ENCODE data around the gene SFSWAP.

SFSWAP gene

DNA sequence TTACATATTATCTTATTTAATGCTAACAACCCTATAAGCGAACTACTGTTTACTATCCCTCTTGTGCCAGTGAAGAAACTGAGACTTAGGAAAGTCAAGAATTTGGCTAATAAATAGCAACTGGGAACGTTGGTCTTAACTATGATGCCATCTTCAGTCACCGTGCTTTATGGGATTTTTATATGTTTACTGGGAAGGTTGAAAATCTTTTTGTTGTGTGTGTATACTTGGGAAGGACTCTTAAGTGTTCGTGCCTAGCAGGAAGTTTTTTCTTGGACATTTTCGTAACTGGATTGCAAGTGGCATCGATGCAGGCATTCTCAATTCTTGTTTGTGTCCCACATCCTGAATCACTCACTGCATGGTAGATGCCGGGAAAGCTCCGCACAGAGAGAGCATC lies 9.4 kb downstream of the SFSWAP start:
- TF ChIP-seq TAF1 (IDR thresholded peaks at IDR 0.05; ENCODE audit: low read depth) (no peak), NFIC (IDR thresholded peaks at IDR 0.05) (no peak), YY1 (IDR thresholded peaks at IDR 0.05; ENCODE audit: low read depth) (no peak), CREB1 (IDR thresholded peaks at IDR 0.05; ENCODE audit: low read depth) (no peak), EGR1 (IDR thresholded peaks at IDR 0.05) (no peak), EP300 (IDR thresholded peaks at IDR 0.05; ENCODE audit: borderline replicate concordance) (no peak), RAD21 (IDR thresholded peaks at IDR 0.05; ENCODE audit: low read depth) (no peak), TCF12 (IDR thresholded peaks at IDR 0.05; ENCODE audit: low read depth) (no peak), FOXM1 (IDR thresholded peaks at IDR 0.05; ENCODE audit: borderline replicate concordance, low read depth) (no peak), ZBTB7A (IDR thresholded peaks at IDR 0.05; ENCODE audit: low read depth) (no peak), CEBPB (IDR thresholded peaks at IDR 0.05) (no peak)
- TF ChIP-seq, protein P1, sequence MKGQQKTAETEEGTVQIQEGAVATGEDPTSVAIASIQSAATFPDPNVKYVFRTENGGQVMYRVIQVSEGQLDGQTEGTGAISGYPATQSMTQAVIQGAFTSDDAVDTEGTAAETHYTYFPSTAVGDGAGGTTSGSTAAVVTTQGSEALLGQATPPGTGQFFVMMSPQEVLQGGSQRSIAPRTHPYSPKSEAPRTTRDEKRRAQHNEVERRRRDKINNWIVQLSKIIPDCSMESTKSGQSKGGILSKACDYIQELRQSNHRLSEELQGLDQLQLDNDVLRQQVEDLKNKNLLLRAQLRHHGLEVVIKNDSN (IDR thresholded peaks at IDR 0.05): no peak
- TF ChIP-seq, protein P2, sequence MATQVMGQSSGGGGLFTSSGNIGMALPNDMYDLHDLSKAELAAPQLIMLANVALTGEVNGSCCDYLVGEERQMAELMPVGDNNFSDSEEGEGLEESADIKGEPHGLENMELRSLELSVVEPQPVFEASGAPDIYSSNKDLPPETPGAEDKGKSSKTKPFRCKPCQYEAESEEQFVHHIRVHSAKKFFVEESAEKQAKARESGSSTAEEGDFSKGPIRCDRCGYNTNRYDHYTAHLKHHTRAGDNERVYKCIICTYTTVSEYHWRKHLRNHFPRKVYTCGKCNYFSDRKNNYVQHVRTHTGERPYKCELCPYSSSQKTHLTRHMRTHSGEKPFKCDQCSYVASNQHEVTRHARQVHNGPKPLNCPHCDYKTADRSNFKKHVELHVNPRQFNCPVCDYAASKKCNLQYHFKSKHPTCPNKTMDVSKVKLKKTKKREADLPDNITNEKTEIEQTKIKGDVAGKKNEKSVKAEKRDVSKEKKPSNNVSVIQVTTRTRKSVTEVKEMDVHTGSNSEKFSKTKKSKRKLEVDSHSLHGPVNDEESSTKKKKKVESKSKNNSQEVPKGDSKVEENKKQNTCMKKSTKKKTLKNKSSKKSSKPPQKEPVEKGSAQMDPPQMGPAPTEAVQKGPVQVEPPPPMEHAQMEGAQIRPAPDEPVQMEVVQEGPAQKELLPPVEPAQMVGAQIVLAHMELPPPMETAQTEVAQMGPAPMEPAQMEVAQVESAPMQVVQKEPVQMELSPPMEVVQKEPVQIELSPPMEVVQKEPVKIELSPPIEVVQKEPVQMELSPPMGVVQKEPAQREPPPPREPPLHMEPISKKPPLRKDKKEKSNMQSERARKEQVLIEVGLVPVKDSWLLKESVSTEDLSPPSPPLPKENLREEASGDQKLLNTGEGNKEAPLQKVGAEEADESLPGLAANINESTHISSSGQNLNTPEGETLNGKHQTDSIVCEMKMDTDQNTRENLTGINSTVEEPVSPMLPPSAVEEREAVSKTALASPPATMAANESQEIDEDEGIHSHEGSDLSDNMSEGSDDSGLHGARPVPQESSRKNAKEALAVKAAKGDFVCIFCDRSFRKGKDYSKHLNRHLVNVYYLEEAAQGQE (IDR thresholded peaks at IDR 0.05; ENCODE audit: low read depth): no peak
- TF ChIP-seq, protein P3, sequence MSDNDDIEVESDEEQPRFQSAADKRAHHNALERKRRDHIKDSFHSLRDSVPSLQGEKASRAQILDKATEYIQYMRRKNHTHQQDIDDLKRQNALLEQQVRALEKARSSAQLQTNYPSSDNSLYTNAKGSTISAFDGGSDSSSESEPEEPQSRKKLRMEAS (IDR thresholded peaks at IDR 0.05): no peak

DNA sequence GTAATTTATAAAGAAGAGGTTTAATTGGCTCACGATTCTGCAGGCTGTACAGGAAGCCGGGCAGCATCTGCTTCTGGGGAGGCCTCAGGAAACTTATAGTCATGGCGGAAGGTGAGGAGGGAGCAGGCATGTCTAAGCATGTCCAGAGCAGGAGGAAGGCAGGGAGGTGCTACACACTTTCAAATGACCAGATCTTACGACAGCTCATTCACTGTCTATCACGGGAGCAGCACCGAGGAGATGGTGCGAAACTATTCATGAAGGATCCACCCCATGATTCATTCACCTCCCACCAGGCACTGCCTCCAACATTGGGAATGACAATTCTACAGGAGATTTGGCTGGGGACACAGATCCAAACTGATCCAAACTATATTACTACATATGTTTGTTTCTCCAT lies 10.0 kb downstream of the SFSWAP start:
- TF ChIP-seq FOXM1 (IDR thresholded peaks at IDR 0.05; ENCODE audit: borderline replicate concordance, low read depth) (no peak), TAF1 (IDR thresholded peaks at IDR 0.05; ENCODE audit: low read depth) (no peak), CREB1 (IDR thresholded peaks at IDR 0.05; ENCODE audit: low read depth) (no peak), TEAD4 (IDR thresholded peaks at IDR 0.05) (no peak), RAD21 (IDR thresholded peaks at IDR 0.05; ENCODE audit: low read depth) (no peak)
- TF ChIP-seq, protein P1 (IDR thresholded peaks at IDR 0.05): no peak
- TF ChIP-seq, protein P2 (IDR thresholded peaks at IDR 0.05; ENCODE audit: low read depth): no peak

DNA sequence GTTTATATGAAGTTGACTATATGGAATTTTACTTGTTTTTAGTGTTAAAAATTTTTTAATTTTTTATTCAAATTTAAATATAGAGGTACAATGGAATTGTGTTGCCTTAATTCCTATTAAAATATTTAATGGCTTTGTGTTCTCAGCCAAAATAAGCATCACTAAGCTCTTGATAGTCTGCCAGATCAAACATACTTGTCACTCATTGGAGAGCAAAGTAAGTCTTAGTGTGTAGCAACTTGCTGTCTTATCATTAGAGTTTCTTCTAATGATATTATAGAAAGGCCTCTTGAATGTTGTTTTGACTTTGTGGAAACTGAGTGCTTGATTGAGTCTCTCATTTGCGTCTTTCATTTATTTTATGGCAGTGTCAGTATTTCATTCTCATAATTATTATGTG lies 10.7 kb downstream of the SFSWAP start:
- TF ChIP-seq RAD21 (IDR thresholded peaks at IDR 0.05; ENCODE audit: low read depth) (no peak), ZBTB7A (IDR thresholded peaks at IDR 0.05; ENCODE audit: low read depth) (no peak)

DNA sequence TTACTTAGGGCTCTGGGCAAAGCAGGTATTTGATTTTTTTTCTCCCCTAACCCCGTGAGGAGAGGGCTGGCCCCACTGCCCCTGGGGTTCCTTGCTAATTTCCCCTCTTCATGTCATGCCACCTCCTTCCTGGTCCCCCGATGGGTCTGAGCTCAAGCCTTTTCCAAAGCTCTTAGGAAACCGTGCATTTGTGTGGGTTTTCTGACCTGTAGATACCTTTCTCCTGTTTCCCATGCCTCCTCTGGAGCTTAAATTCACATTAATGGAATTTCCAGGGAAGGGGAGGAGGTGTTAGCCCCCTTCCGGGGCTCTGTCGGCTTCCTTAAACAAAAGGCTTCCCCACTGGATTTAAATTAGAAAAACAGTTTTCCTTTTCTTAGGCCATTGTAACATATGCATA lies 12.6 kb downstream of the SFSWAP start:
- TF ChIP-seq NFIC (IDR thresholded peaks at IDR 0.05) (no peak), TAF1 (IDR thresholded peaks at IDR 0.05; ENCODE audit: low read depth) (no peak), EGR1 (IDR thresholded peaks at IDR 0.05) (no peak), EP300 (IDR thresholded peaks at IDR 0.05; ENCODE audit: borderline replicate concordance) (no peak), TCF12 (IDR thresholded peaks at IDR 0.05; ENCODE audit: low read depth) (no peak), YY1 (IDR thresholded peaks at IDR 0.05; ENCODE audit: low read depth) (no peak), ZBTB7A (IDR thresholded peaks at IDR 0.05; ENCODE audit: low read depth) (no peak), TEAD4 (IDR thresholded peaks at IDR 0.05) (no peak), CREB1 (IDR thresholded peaks at IDR 0.05; ENCODE audit: low read depth) (no peak), FOXM1 (IDR thresholded peaks at IDR 0.05; ENCODE audit: borderline replicate concordance, low read depth) (no peak), RAD21 (IDR thresholded peaks at IDR 0.05; ENCODE audit: low read depth) (no peak), CEBPB (IDR thresholded peaks at IDR 0.05) (no peak)
- TF ChIP-seq, protein P3 (IDR thresholded peaks at IDR 0.05): no peak
- TF ChIP-seq, protein P1 (IDR thresholded peaks at IDR 0.05): no peak
- TF ChIP-seq, protein P2 (IDR thresholded peaks at IDR 0.05; ENCODE audit: low read depth): no peak

Data from Ishikawa (cell line).